ENCODE results near the gene DIMT1.

Gene DIMT1

DNA sequence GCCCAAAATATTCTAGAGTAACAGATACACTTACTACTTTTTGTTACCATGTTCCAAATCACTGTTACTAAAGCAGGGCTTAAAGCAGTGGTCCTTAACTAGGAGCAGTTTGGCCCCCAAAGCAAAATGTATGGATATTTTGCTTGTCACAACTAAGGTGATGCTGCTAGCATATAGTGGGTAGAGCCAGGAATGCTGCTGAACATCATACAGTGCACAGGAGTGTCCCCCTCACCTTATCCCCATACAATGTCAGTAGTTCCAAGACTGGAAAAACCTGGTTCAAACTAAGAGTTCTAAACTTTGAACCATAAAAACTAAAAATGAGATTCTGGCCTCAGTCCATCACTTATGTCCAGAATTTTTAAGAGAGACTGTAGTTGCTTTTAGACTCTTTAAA is 28.1 kb downstream of the DIMT1 start:
- H3K27ac ChIP-seq = no peak overlapping the region; a peak in 1 of 22 replicates
- H3K4me1 ChIP-seq = no peaks in the 10 kb centered on the region
- no peak for TF ChIP-seq Cebpa-rat (IDR thresholded peaks at IDR 0.05)
- peaks cover 86 to 100% (median 93%) of the 10 kb centered on the region in 11 experiments for H3K36me3 ChIP-seq
- H3K4me2 ChIP-seq = no peak overlapping the region
- H3K27me3 ChIP-seq = no peaks in the 10 kb centered on the region
- H3K4me3 ChIP-seq = no peak overlapping the region
- H3K9ac ChIP-seq = no peak overlapping the region
- no peaks in the 10 kb centered on the region for H3K9me3 ChIP-seq (replicated peaks in 1 of 11)
- H4K20me1 ChIP-seq = peaks cover 0 to 4% (median 0%) of the 10 kb centered on the region in 11 experiments; a peak in 2 of 22 replicates

DNA sequence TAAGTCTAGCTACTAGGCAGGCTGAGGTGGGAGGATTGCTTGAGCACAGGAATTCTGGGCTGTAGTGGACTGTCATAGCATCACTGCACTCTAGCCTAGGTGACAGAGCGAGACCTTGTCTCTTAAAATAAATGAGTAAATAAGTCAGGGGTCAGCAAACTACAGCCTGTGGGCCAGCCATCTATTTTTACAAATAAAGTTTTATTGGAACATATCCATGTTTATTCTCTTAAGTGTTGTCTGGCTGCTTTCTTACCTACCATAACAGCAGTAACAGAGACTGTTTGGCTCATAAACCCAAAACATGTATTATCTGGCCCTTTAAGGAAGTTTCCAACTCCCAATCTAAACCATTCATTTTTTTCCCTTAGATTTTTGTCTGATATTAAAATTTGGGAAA is 29.6 kb downstream of the DIMT1 start:
- Histone ChIP-seq H3K36me3 (peaks cover 84 to 100% (median 90%) of the 10 kb centered on the region in 11 experiments), H3K27me3 (no peaks in the 10 kb centered on the region), H3K27ac (no peak overlapping the region), H3K9ac (no peak overlapping the region), H3K4me1 (no peaks in the 10 kb centered on the region), H3K9me3 (replicated peaks in 1 of 11) (no peaks in the 10 kb centered on the region), H3K4me3 (no peak overlapping the region), H3K4me2 (no peak overlapping the region), H4K20me1 (no peaks in the 10 kb centered on the region; a peak in 1 of 22 replicates)
- TF ChIP-seq Cebpa-rat (IDR thresholded peaks at IDR 0.05) = no peak

DNA sequence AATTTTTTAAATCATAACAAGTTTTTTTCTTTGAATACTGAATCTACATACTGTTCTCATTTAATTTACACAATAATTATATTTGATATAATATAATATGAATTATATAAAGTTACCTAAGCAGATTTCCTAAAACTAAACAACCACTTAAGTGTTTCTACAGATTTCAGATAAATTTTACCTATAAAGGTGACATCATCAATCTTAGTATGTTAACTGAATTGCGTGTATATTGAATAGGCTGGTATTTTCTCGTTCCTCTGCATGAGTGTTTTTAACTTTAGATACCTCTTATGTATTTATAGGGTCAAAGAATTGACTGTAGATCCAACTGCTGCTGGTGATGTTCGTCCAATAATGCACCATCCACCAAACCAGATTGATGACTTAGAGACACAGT is 30.3 kb downstream of the DIMT1 start:
- Histone ChIP-seq H3K9ac (no peak overlapping the region), H3K27ac (no peak overlapping the region), H3K4me3 (no peak overlapping the region), H3K4me2 (no peak overlapping the region), H3K9me3 (replicated peaks in 1 of 11) (no peaks in the 10 kb centered on the region), H3K36me3 (peaks cover 84 to 100% (median 90%) of the 10 kb centered on the region in 11 experiments), H3K4me1 (no peaks in the 10 kb centered on the region), H3K27me3 (no peaks in the 10 kb centered on the region), H4K20me1 (peaks cover 0 to 2% (median 0%) of the 10 kb centered on the region in 11 experiments; a peak in 2 of 22 replicates)
- no peak for TF ChIP-seq Cebpa-rat (IDR thresholded peaks at IDR 0.05)

DNA sequence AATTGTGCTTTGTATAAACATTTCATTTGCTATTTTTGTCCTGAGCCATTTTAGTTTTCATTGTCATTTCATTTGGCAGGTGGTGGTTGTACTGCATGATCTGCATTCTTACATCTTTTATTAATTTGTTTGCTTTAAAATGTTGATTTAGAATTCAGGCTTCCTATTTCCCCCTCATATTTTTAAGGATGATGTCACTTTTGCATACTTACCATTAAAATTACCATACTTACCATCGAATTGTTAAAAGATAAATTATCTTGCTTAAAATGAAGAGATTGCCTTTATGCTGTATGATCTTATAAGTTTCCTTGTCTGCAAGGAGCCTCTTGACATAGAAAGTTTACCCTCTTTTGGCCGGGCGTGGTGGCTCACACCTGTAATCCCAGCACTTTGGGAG is 31.1 kb downstream of the DIMT1 start:
- Histone ChIP-seq H3K27ac (no peak overlapping the region), H4K20me1 (peaks cover 0 to 3% (median 0%) of the 10 kb centered on the region in 11 experiments; a peak in 2 of 22 replicates), H3K4me3 (no peak overlapping the region), H3K9ac (no peak overlapping the region), H3K4me2 (no peak overlapping the region), H3K4me1 (no peaks in the 10 kb centered on the region), H3K36me3 (peaks cover 82 to 100% (median 90%) of the 10 kb centered on the region in 11 experiments), H3K27me3 (no peaks in the 10 kb centered on the region), H3K9me3 (replicated peaks in 1 of 11) (no peaks in the 10 kb centered on the region)
- TF ChIP-seq Cebpa-rat (IDR thresholded peaks at IDR 0.05) = no peak

DNA sequence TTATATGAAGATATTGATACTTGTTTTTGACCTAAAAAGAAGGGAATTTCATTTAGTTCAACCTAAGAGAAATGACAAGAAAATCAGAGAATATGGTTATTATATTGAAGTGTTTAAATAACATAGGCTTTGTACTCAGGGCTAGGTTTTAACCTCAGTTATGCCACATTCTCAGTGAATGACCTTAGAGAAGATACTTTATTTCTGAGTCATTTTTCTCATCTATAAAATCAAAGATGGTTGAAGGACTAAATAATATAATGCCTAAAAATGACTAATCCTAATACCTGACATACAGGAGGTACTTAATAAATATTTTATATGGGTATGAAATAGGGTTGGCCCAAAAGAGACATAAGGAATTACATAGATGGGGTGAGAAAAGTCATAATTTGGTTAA is 32.3 kb downstream of the DIMT1 start:
- H3K36me3 ChIP-seq = peaks cover 79 to 100% (median 90%) of the 10 kb centered on the region in 11 experiments
- no peak overlapping the region for H3K27ac ChIP-seq
- no peak overlapping the region for H3K9ac ChIP-seq
- peaks cover 0 to 3% (median 0%) of the 10 kb centered on the region in 11 experiments; a peak in 2 of 22 replicates for H4K20me1 ChIP-seq
- TF ChIP-seq Cebpa-rat (IDR thresholded peaks at IDR 0.05) = no peak
- no peak overlapping the region for H3K4me2 ChIP-seq
- no peaks in the 10 kb centered on the region for H3K9me3 ChIP-seq (replicated peaks in 1 of 11)
- H3K27me3 ChIP-seq = no peaks in the 10 kb centered on the region
- no peak overlapping the region for H3K4me3 ChIP-seq
- H3K4me1 ChIP-seq = no peaks in the 10 kb centered on the region

DNA sequence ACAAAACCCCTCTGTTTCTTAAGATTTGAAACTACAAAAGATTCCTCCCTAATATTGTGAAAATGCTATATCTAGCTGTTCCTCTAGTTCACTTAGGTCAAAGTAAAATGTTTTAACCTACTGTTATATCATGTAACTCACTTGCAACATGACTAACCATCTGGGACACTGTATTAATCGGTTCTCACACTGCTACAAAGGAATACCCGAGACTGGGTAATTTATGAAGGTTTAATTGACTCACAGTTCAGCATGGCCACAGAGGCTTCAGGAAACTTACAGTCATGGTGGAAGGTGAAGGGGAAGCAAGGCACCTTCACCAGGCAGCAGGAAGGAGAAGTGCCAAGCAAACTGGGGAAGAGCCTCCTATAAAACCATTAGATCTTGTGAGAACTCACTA is 34.7 kb downstream of the DIMT1 start:
- Histone ChIP-seq H3K4me2 (no peak overlapping the region), H3K27me3 (no peaks in the 10 kb centered on the region), H3K36me3 (peaks cover 79 to 100% (median 90%) of the 10 kb centered on the region in 11 experiments), H4K20me1 (peaks cover 0 to 3% (median 0%) of the 10 kb centered on the region in 11 experiments; a peak in 1 of 22 replicates), H3K4me1 (no peaks in the 10 kb centered on the region), H3K27ac (no peak overlapping the region), H3K9me3 (replicated peaks in 1 of 11) (peaks cover 0 to 18% (median 14%) of the 10 kb centered on the region in 11 experiments; a peak in 18 of 22 replicates), H3K9ac (no peak overlapping the region), H3K4me3 (no peak overlapping the region)
- TF ChIP-seq Cebpa-rat (IDR thresholded peaks at IDR 0.05) = no peak

DNA sequence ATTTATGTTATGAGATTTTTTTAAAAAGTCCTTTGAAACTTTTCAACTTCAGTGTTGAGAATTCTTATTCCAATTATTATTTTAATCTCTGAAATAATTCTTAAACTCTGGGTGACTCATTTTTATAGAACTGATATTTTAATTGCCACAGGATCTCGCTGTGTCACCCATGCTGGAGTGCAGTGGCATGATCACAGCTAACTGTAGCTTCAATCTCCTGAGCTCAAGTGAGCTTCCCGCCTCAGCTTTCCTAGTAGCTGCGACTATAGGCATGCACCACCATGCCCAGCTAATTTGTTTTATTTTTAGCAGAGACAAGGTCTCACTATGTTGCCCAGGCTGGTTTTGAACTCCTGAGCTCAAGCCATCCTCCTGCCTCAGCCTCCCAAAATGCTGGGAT is 41.0 kb downstream of the DIMT1 start:
- H3K36me3 ChIP-seq = peaks cover 79 to 96% (median 90%) of the 10 kb centered on the region in 11 experiments

DNA sequence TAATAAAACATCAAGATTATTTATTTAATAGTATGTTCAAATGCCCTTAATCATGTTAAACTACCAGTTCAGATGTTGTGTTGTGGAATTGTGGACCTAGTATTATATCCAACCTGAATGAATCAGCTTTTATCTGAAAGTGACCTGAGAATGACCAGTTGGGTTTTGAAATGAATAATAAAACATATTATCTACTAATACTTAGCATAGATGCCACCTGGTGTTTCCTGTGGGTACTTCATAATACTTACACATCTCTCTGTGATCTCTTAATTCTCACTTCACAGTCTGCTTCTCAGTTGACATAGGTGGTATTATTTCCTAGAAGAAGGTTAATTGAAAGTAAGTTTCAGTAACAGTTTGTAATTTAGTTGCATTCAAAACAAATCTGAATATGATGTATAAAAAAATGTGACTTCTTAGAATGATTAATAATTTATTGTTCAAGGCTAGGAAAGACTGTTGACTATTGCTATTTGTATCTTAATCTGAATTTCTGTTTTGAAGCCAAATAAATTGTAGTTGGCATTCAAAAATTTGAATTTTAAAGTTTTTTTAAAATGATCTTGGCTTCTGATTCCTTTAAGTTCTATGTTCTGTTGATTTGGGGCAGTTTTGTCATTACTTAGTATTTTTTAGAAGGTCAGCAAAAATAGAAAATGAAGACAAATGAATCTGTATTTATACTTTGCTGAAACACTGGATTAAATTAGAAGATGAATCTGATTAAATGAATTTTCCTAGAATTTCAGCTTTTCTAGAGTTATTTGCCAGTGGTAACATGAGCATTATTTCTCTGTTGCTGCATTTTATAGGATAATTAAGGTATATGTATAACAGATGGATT is 49.5 kb downstream of the DIMT1 start:
- no peak overlapping the region for H3K4me3 ChIP-seq
- no peaks in the 10 kb centered on the region for H3K4me1 ChIP-seq
- no peak for TF ChIP-seq Cebpa-rat (IDR thresholded peaks at IDR 0.05)
- no peaks in the 10 kb centered on the region for H3K27me3 ChIP-seq
- H3K4me2 ChIP-seq = no peak overlapping the region
- no peak overlapping the region for H3K9ac ChIP-seq
- no peaks in the 10 kb centered on the region for H3K9me3 ChIP-seq (replicated peaks in 1 of 11)
- H3K36me3 ChIP-seq = peaks cover 72 to 98% (median 93%) of the 10 kb centered on the region in 11 experiments
- H3K27ac ChIP-seq = no peak overlapping the region
- no peaks in the 10 kb centered on the region; a peak in 1 of 22 replicates for H4K20me1 ChIP-seq

More for the DNA sequence above, 41.0 kb downstream of the DIMT1 start:
- H3K4me2 ChIP-seq = no peak overlapping the region
- no peaks in the 10 kb centered on the region for H4K20me1 ChIP-seq
- H3K27ac ChIP-seq = no peak overlapping the region
- H3K27me3 ChIP-seq = no peaks in the 10 kb centered on the region
- peaks cover 0 to 19% (median 15%) of the 10 kb centered on the region in 11 experiments; a peak in 18 of 22 replicates for H3K9me3 ChIP-seq (replicated peaks in 1 of 11)
- H3K4me3 ChIP-seq = no peak overlapping the region
- H3K4me1 ChIP-seq = no peaks in the 10 kb centered on the region
- H3K9ac ChIP-seq = no peak overlapping the region
- TF ChIP-seq Cebpa-rat (IDR thresholded peaks at IDR 0.05) = no peak

DNA sequence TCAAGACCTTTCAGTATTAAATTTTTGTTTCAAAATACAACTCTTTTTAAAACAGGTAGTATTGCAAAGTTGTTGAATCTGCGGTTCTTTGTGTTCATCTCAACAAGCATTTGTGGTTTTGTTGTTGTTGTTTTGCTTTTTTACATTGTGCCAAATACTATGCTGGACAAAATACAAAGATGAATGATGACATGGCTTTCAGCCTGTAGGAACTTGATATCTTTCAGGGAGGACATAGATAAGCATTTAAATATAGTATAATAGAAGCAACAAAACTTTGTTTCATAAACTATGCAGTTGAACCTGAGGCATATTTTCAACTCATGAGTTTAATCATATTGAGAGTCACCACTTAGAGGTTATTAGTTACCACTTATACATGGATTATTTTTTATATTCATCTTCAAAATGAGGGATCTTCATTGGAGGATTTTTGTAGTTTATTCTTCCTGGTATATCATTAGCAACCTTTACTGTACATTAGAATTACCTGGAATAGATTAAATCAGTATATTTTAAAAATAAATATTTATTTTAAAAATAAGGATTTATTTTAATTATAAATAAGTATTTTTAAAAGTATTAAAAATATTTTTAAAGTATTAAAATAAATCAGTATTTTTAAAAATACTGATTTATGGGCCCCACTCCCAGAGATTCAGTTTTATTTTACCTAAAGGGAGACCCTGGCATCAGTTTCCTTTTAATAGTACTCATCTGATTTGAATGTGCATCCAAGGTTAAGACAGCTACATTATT is 54.8 kb downstream of the DIMT1 start:
- Histone ChIP-seq H3K36me3 (peaks cover 55 to 93% (median 72%) of the 10 kb centered on the region in 11 experiments), H3K4me1 (peaks cover 0 to 3% (median 0%) of the 10 kb centered on the region in 10 experiments; a peak in 2 of 20 replicates)
- TF ChIP-seq Cebpa-rat (IDR thresholded peaks at IDR 0.05) = no peak

More for the DNA sequence above, 54.8 kb downstream of the DIMT1 start:
- Histone ChIP-seq H3K27ac (no peak overlapping the region), H3K4me3 (no peak overlapping the region), H3K4me2 (no peak overlapping the region), H3K9ac (no peak overlapping the region), H3K27me3 (no peaks in the 10 kb centered on the region), H4K20me1 (peaks cover 9 to 44% (median 33%) of the 10 kb centered on the region in 11 experiments; a peak in 19 of 22 replicates), H3K9me3 (replicated peaks in 1 of 11) (no peaks in the 10 kb centered on the region)
